Measurements from ENCODE around the gene CDH4.

DNA sequence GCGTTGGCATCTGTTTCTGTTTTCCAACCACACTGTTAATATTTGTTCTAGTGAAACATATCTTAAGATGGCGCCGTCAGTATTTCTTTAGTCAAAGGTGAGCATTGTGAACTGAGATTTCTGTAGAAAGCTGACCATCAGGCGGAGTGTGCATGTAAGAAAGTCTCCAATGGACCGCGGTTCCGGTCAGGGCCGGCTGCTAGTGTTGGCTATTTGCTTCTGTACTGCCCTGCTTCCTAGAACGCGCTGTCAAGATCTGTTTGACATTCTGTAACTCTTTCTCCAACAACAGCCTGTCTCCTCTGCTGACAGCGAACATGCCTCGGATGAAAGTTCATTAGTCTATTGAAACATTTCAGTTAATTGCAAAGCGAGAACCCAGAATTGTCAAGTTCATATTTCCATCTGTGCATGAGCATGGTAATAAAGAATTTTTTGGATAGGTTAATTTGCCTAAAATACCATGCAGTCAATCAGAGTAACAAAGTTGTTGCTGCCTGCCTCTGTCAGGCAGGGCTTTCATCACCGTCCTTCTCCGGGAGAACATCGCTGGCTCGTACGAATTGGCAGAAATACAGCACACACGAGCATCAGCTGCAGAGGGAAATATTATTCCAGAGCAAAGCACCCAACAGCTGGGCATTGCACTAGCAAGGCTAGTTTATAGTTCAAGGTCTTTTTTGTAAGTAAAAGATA, 369.1 kb downstream of the CDH4 start:
- no peak for TF ChIP-seq RAD21 (CRISPR knock-in tag; conservative IDR thresholded peaks at IDR 0.05 in 1 of 2, IDR thresholded peaks at IDR 0.05 in 1 of 2)
- TF ChIP-seq FOXK1 (CRISPR knock-in tag; IDR thresholded peaks at IDR 0.05; ENCODE audit: borderline replicate concordance) = no peak
- no peak for TF ChIP-seq ZNF184 (CRISPR knock-in tag; IDR thresholded peaks at IDR 0.05)
- TF ChIP-seq POLR2A (conservative IDR thresholded peaks at IDR 0.05) = no peak
- TF ChIP-seq, protein P1, sequence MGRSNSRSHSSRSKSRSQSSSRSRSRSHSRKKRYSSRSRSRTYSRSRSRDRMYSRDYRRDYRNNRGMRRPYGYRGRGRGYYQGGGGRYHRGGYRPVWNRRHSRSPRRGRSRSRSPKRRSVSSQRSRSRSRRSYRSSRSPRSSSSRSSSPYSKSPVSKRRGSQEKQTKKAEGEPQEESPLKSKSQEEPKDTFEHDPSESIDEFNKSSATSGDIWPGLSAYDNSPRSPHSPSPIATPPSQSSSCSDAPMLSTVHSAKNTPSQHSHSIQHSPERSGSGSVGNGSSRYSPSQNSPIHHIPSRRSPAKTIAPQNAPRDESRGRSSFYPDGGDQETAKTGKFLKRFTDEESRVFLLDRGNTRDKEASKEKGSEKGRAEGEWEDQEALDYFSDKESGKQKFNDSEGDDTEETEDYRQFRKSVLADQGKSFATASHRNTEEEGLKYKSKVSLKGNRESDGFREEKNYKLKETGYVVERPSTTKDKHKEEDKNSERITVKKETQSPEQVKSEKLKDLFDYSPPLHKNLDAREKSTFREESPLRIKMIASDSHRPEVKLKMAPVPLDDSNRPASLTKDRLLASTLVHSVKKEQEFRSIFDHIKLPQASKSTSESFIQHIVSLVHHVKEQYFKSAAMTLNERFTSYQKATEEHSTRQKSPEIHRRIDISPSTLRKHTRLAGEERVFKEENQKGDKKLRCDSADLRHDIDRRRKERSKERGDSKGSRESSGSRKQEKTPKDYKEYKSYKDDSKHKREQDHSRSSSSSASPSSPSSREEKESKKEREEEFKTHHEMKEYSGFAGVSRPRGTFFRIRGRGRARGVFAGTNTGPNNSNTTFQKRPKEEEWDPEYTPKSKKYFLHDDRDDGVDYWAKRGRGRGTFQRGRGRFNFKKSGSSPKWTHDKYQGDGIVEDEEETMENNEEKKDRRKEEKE (IDR thresholded peaks at IDR 0.05; ENCODE audit: borderline replicate concordance in 1 of 2, control insufficient read depth in 1 of 2, low read depth in 2 of 2, low read length in 1 of 2) = no peak
- TF ChIP-seq, protein P2, sequence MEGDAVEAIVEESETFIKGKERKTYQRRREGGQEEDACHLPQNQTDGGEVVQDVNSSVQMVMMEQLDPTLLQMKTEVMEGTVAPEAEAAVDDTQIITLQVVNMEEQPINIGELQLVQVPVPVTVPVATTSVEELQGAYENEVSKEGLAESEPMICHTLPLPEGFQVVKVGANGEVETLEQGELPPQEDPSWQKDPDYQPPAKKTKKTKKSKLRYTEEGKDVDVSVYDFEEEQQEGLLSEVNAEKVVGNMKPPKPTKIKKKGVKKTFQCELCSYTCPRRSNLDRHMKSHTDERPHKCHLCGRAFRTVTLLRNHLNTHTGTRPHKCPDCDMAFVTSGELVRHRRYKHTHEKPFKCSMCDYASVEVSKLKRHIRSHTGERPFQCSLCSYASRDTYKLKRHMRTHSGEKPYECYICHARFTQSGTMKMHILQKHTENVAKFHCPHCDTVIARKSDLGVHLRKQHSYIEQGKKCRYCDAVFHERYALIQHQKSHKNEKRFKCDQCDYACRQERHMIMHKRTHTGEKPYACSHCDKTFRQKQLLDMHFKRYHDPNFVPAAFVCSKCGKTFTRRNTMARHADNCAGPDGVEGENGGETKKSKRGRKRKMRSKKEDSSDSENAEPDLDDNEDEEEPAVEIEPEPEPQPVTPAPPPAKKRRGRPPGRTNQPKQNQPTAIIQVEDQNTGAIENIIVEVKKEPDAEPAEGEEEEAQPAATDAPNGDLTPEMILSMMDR (IDR thresholded peaks at IDR 0.05 in 2 of 3, conservative IDR thresholded peaks at IDR 0.05 in 1 of 3; ENCODE audit: insufficient read depth in 2 of 3, low read depth in 1 of 3, low read length in 3 of 3) = no peak
- TF ChIP-seq, protein P3, sequence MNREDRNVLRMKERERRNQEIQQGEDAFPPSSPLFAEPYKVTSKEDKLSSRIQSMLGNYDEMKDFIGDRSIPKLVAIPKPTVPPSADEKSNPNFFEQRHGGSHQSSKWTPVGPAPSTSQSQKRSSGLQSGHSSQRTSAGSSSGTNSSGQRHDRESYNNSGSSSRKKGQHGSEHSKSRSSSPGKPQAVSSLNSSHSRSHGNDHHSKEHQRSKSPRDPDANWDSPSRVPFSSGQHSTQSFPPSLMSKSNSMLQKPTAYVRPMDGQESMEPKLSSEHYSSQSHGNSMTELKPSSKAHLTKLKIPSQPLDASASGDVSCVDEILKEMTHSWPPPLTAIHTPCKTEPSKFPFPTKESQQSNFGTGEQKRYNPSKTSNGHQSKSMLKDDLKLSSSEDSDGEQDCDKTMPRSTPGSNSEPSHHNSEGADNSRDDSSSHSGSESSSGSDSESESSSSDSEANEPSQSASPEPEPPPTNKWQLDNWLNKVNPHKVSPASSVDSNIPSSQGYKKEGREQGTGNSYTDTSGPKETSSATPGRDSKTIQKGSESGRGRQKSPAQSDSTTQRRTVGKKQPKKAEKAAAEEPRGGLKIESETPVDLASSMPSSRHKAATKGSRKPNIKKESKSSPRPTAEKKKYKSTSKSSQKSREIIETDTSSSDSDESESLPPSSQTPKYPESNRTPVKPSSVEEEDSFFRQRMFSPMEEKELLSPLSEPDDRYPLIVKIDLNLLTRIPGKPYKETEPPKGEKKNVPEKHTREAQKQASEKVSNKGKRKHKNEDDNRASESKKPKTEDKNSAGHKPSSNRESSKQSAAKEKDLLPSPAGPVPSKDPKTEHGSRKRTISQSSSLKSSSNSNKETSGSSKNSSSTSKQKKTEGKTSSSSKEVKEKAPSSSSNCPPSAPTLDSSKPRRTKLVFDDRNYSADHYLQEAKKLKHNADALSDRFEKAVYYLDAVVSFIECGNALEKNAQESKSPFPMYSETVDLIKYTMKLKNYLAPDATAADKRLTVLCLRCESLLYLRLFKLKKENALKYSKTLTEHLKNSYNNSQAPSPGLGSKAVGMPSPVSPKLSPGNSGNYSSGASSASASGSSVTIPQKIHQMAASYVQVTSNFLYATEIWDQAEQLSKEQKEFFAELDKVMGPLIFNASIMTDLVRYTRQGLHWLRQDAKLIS (CRISPR knock-in tag; IDR thresholded peaks at IDR 0.05) = no peak
- no peak for TF ChIP-seq NFRKB (IDR thresholded peaks at IDR 0.05; ENCODE audit: low read depth)
- TF ChIP-seq NFIC (IDR thresholded peaks at IDR 0.05) = no peak
- TF ChIP-seq HDAC2 (IDR thresholded peaks at IDR 0.05) = no peak
- TF ChIP-seq ZC3H4 (CRISPR knock-in tag; IDR thresholded peaks at IDR 0.05; ENCODE audit: borderline replicate concordance) = no peak
- no peak for TF ChIP-seq ILF3 (IDR thresholded peaks at IDR 0.05; ENCODE audit: borderline replicate concordance)
- no peak for TF ChIP-seq HNRNPUL1 (IDR thresholded peaks at IDR 0.05; ENCODE audit: low read length)
